H1 (cell line): ENCODE results near the gene OGFOD2. TPM values are rescaled to one million over a fixed set of nuclear protein-coding genes. Genes with fewer than 3 reads are reported as not detected.

ENCODE experiments used
- CTCF ChIA-PET: fragments of 300-600 bp; sonication (Branson Sonifier 250); formaldehyde crosslinking; loops from one replicate; lab custom pipeline; 2021; ENCODE audit not compliant: partially characterized antibody; lab: Charles Lee
- POLR2A ChIA-PET: fragments of 300-600 bp; sonication (Branson Sonifier 250); formaldehyde crosslinking; loops from one replicate; lab custom pipeline; 2021; ENCODE audit warnings: inconsistent platforms; ENCODE audit not compliant: partially characterized antibody; lab: Charles Lee
- DNase-seq, 2 experiments: peaks; one replicate each; pipeline versions ENCODE4 v3.0.0 to v3.0.0-alpha.2; 2010 to 2022; ENCODE audit warnings: low spot score in 2 of 2, low read depth in 1 of 2, mixed read lengths in 1 of 2
- FAIRE-seq: peaks from 2 replicates; lab custom pipeline; 2011; peaks lifted over from hg19 to GRCh38; lab: Jason Lieb, UNC
- H2AFZ ChIP-seq: 2 replicates; pipeline ENCODE4 v1.8.1; 2012; ENCODE audit warnings: low read length, inconsistent platforms
- H2AK5ac ChIP-seq: 2 replicates; pipeline ENCODE4 v1.6.1; 2013; ENCODE audit warnings: low read depth, low read length
- H2BK120ac ChIP-seq: replicated peaks from 2 replicates; pipeline ENCODE3; 2013; ENCODE audit warnings: low read depth, low read length, inconsistent platforms
- H2BK12ac ChIP-seq: 2 replicates; pipeline ENCODE4 v1.6.1; 2013; ENCODE audit warnings: low read depth, low read length
- H2BK15ac ChIP-seq: 2 replicates; pipeline ENCODE4 v1.6.1; 2013; ENCODE audit warnings: low read length
- H2BK20ac ChIP-seq: 2 replicates; pipeline ENCODE4 v1.6.1; 2013; ENCODE audit warnings: low read length
- H2BK5ac ChIP-seq: 2 replicates; pipeline ENCODE4 v1.6.1; 2013; ENCODE audit warnings: low read depth, low read length
- H3K14ac ChIP-seq: 2 replicates; pipeline ENCODE4 v1.6.1; 2013; ENCODE audit warnings: inconsistent platforms; ENCODE audit not compliant: insufficient read length
- H3K18ac ChIP-seq: 2 replicates; pipeline ENCODE4 v1.6.1; 2013; ENCODE audit warnings: low read length; ENCODE audit errors: extremely low read depth
- H3K23ac ChIP-seq: 2 replicates; pipeline ENCODE4 v1.6.1; 2013; ENCODE audit warnings: inconsistent platforms; ENCODE audit not compliant: insufficient read length
- H3K23me2 ChIP-seq: 2 replicates; pipeline ENCODE4 v1.6.1; 2013; ENCODE audit warnings: low read depth, low read length
- H3K27ac ChIP-seq: 2 replicates; pipeline ENCODE4 v1.6.1; 2011; ENCODE audit warnings: low read depth, low read length, inconsistent platforms
- H3K27me3 ChIP-seq, 4 experiments: replicated peaks in 1 of 4; 1 replicate in 1 of 4; 2 replicates in 3 of 4; pipeline versions ENCODE4 v1.6.1 to v1.8.1; 2011 to 2013; ENCODE audit warnings: low read length in 3 of 4, mild to moderate bottlenecking in 3 of 4, inconsistent platforms in 2 of 4, mixed read lengths in 2 of 4, moderate library complexity in 1 of 4; ENCODE audit not compliant: control insufficient read depth in 3 of 4, insufficient read depth in 3 of 4; ENCODE audit errors: extremely low read depth in 1 of 4
- H3K36me3 ChIP-seq, 4 experiments: 2 replicates each; pipeline versions ENCODE4 v1.6.1 to v1.8.1; 2011 to 2013; ENCODE audit warnings: mild to moderate bottlenecking in 4 of 4, low read length in 3 of 4, moderate library complexity in 2 of 4, control low read depth in 1 of 4, inconsistent platforms in 1 of 4; ENCODE audit not compliant: insufficient read depth in 4 of 4, control insufficient read depth in 2 of 4
- H3K4ac ChIP-seq: replicated peaks from 2 replicates; pipeline ENCODE3; 2013; ENCODE audit warnings: low read length, low read depth, mixed read lengths, inconsistent platforms; ENCODE audit not compliant: insufficient read length
- H3K4me1 ChIP-seq, 4 experiments: replicated peaks in 1 of 4; 1 replicate in 1 of 4; 2 replicates in 3 of 4; pipeline versions ENCODE4 v1.6.1 to v1.8.1; 2011 to 2013; ENCODE audit warnings: low read length in 3 of 4, inconsistent platforms in 2 of 4, mixed read lengths in 1 of 4; ENCODE audit not compliant: insufficient read depth in 4 of 4, control insufficient read depth in 3 of 4
- H3K4me2 ChIP-seq, 2 experiments: 2 replicates each; pipeline versions ENCODE4 v1.6.1 to v1.8.1; 2011 to 2013; ENCODE audit warnings: low read depth in 2 of 2, low read length in 2 of 2, control low read depth in 1 of 2, inconsistent platforms in 1 of 2, mild to moderate bottlenecking in 1 of 2; ENCODE audit not compliant: insufficient read depth in 1 of 2
- H3K4me3 ChIP-seq, 4 experiments: fragments of 200-600, 300-600 bp in 1 of 4; sonication (generic), shearing (Covaris generic), sonication (Bioruptor Twin) in 1 of 4; 2 replicates each; pipeline versions ENCODE4 v1.5.1 to v1.8.1; 2011 to 2016; ENCODE audit warnings: low read length in 4 of 4, low read depth in 3 of 4, control low read depth in 2 of 4, inconsistent platforms in 2 of 4, mild to moderate bottlenecking in 2 of 4, mixed read lengths in 1 of 4, moderate library complexity in 1 of 4; ENCODE audit not compliant: insufficient read depth in 2 of 4; ENCODE audit errors: extremely low read depth in 1 of 4
- H3K56ac ChIP-seq: replicated peaks from 2 replicates; pipeline ENCODE3; 2013; ENCODE audit warnings: low read depth, mild to moderate bottlenecking, mixed read lengths, low read length, inconsistent platforms; ENCODE audit not compliant: insufficient read length
- H3K79me1 ChIP-seq: 2 replicates; pipeline ENCODE4 v1.6.1; 2013; ENCODE audit warnings: low read depth, low read length, control low read depth
- H3K79me2 ChIP-seq, 2 experiments: 2 replicates each; pipeline versions ENCODE4 v1.6.1 to v1.8.1; 2012 to 2013; ENCODE audit warnings: low read length in 2 of 2, mild to moderate bottlenecking in 2 of 2, inconsistent platforms in 1 of 2; ENCODE audit not compliant: insufficient read depth in 2 of 2, control insufficient read depth in 1 of 2
- H3K9ac ChIP-seq, 4 experiments: replicated peaks in 1 of 4; 1 replicate in 1 of 4; 2 replicates in 3 of 4; pipeline versions ENCODE4 v1.6.1 to v1.8.1; 2011 to 2013; ENCODE audit warnings: low read depth in 3 of 4, low read length in 3 of 4, control low read depth in 2 of 4, mild to moderate bottlenecking in 2 of 4, moderate library complexity in 2 of 4, inconsistent platforms in 1 of 4; ENCODE audit errors: extremely low read depth in 1 of 4
- H3K9me3 ChIP-seq, 2 experiments: 2 replicates each; pipeline versions ENCODE4 v1.6.1 to v1.8.1; 2012 to 2013; ENCODE audit warnings: mild to moderate bottlenecking in 2 of 2, moderate library complexity in 2 of 2, control low read depth in 1 of 2, inconsistent platforms in 1 of 2, low read depth in 1 of 2, low read length in 1 of 2, mixed read lengths in 1 of 2; ENCODE audit not compliant: insufficient read depth in 2 of 2
- H4K20me1 ChIP-seq, 2 experiments: replicated peaks in 1 of 2; 2 replicates each; pipeline versions ENCODE3 to v1.8.1; 2011 to 2013; ENCODE audit warnings: inconsistent platforms in 2 of 2, low read length in 2 of 2, mild to moderate bottlenecking in 1 of 2; ENCODE audit not compliant: insufficient read depth in 2 of 2, control insufficient read depth in 1 of 2
- H4K5ac ChIP-seq: 2 replicates; pipeline ENCODE4 v1.6.1; 2013; ENCODE audit warnings: low read length, low read depth, mixed read lengths, inconsistent platforms; ENCODE audit not compliant: insufficient read length
- H4K8ac ChIP-seq: 2 replicates; pipeline ENCODE4 v1.8.0; 2013; ENCODE audit warnings: mild to moderate bottlenecking, moderate library complexity, low read length, inconsistent platforms; ENCODE audit not compliant: insufficient read depth; ENCODE audit errors: extremely low read depth
- H4K91ac ChIP-seq: replicated peaks from 2 replicates; pipeline ENCODE3; 2013; ENCODE audit warnings: low read length, mixed read lengths, inconsistent platforms; ENCODE audit not compliant: insufficient read length
- SP4 ChIP-seq: IDR thresholded peaks from 2 replicates; pipeline ENCODE4 v1.6.1; 2012; ENCODE audit warnings: low read length, inconsistent platforms
- TCF12 ChIP-seq: IDR thresholded peaks from 2 replicates; pipeline ENCODE4 v1.6.1; 2011; ENCODE audit warnings: low read depth, mild to moderate bottlenecking, low read length
- YY1 ChIP-seq: IDR thresholded peaks from 2 replicates; pipeline ENCODE4 v1.6.1; 2011; ENCODE audit warnings: low read depth, mild to moderate bottlenecking, low read length
- WGBS, 2 experiments: shearing (Covaris generic) in 1 of 2; methylation state at CpG; one replicate each; pipeline versions ENCODE4 v1.1.6 to v1.1.7; 2013 to 2015; ENCODE audit warnings: low lambda C conversion rate in 2 of 2, mixed read lengths in 2 of 2, inconsistent platforms in 1 of 2, low coverage in 1 of 2, missing lambda C conversion rate in 1 of 2; ENCODE audit not compliant: insufficient replicate concordance in 2 of 2, insufficient coverage in 1 of 2, insufficient read length in 1 of 2; ENCODE audit errors: extremely low coverage in 1 of 2, missing lambda C conversion rate in 1 of 2; 5-methylcytosine and 5-hydroxymethylcytosine counted together
- polyA plus RNA-seq, 7 experiments: library from polyadenylated mRNA; depleted of rRNA in 3 of 7; stranded (reverse) in 5 of 7; unstranded in 2 of 7; fragments of >200 nt in 5 of 7; fragments of 200-250 nt in 2 of 7; gene quantifications; 1 replicate in 5 of 7; 2 replicates in 1 of 7; 4 replicates in 1 of 7; pipeline versions ENCODE4 v1.2.1 to v1.2.3, GENCODE V29; 2011 to 2013; ENCODE audit warnings: missing spikeins in 2 of 7, mixed read lengths in 2 of 7
- total RNA-seq: library from RNA; stranded (reverse); fragmentation: NEBNext Ultra II Directional; extraction: Animal tissue kit (Norgen Biotek cat#: 25700); gene quantifications from 2 replicates; pipeline ENCODE4 v1.2.1, GENCODE V29; 2021

OGFOD2 gene
- total and polyA plus RNA-seq, 2 of the 8 experiments (the other 6 are each of a cell fraction or from before 2014, with no cell fraction given): 17.3 to 20.3 TPM

GRCh38 chr12:122996188-122996601 lies 21.2 kb downstream of the OGFOD2 start:
- H4K5ac ChIP-seq: no peak overlapping the region
- H2AK5ac ChIP-seq: no peak overlapping the region
- peak overlapping the region; percentile 25; the same call in 1 of the 2 replicates for H4K8ac ChIP-seq
- TF ChIP-seq YY1: no peak
- TF ChIP-seq SP4: no peak
- TF ChIP-seq TCF12: no peak
- H3K4me2 ChIP-seq: no peak overlapping the region
- H2BK20ac ChIP-seq: no peak overlapping the region
- H2AFZ ChIP-seq: no peak overlapping the region
- FAIRE-seq: no peak
- H3K79me2 ChIP-seq: no peaks in the 10 kb centered on the region
- no peaks in the 10 kb centered on the region for H3K79me1 ChIP-seq
- H3K23me2 ChIP-seq: no peaks in the 10 kb centered on the region
- no peaks in the 10 kb centered on the region for H4K20me1 ChIP-seq
- H4K91ac ChIP-seq: no peak overlapping the region
- H3K9ac ChIP-seq: no peak overlapping the region
- no peaks in the 10 kb centered on the region for H3K9me3 ChIP-seq
- H2BK120ac ChIP-seq: no peak overlapping the region
- H3K18ac ChIP-seq: no peak overlapping the region
- no peak overlapping the region for H3K14ac ChIP-seq
- no peaks in the 10 kb centered on the region; a peak in 2 of 7 replicates for H3K4me1 ChIP-seq
- H2BK5ac ChIP-seq: no peak overlapping the region
- no peak overlapping the region for H3K4me3 ChIP-seq
- POLR2A ChIA-PET: interaction anchor here (3.5 kb wide), 1 partner anchor 12 kb away, joined by 15 read pairs; no protein-coding TSS in a partner anchor
- 81% methylated on average over 7 of the region's 7 CpGs; no CpG with 5 or more reads in 1 of the 2 experiments for WGBS, 2 experiments
- CTCF ChIA-PET: interaction anchor here (0.9 to 2.4 kb wide), 3 partner anchors 63 to 242 kb away, joined by 3 to 7 read pairs (median 3); no protein-coding TSS in a partner anchor
- no peaks in the 10 kb centered on the region for H3K36me3 ChIP-seq
- no peaks in the 10 kb centered on the region for H3K27me3 ChIP-seq
- H3K23ac ChIP-seq: no peak overlapping the region
- H3K27ac ChIP-seq: no peak overlapping the region
- H2BK15ac ChIP-seq: no peak overlapping the region
- no peak overlapping the region for H3K56ac ChIP-seq
- H2BK12ac ChIP-seq: no peak overlapping the region
- no peak for DNase-seq
- H3K4ac ChIP-seq: no peak overlapping the region
